H9 (cell line): ENCODE data around the gene IL1RAPL1. TPM values are rescaled to one million over a fixed set of nuclear protein-coding genes. Genes with fewer than 3 reads are reported as not detected.

Experiments used
- DNase-seq: peaks from one replicate; pipeline ENCODE4 v3.0.0-alpha.2; 2017
- H2AFZ ChIP-seq: one replicate; pipeline ENCODE4 v1.6.1; 2013; ENCODE audit warnings: mild to moderate bottlenecking, low read length, control low read depth, moderate library complexity
- H2AK5ac ChIP-seq: 2 replicates; pipeline ENCODE4 v1.6.1; 2013; ENCODE audit warnings: low read length, control low read depth, mixed read lengths; ENCODE audit not compliant: insufficient read length
- H2BK120ac ChIP-seq: one replicate; pipeline ENCODE4 v1.6.1; 2013; ENCODE audit warnings: low read depth, mild to moderate bottlenecking, low read length, control low read depth, inconsistent platforms; ENCODE audit not compliant: poor library complexity, severe bottlenecking
- H2BK12ac ChIP-seq: 2 replicates; pipeline ENCODE4 v1.6.1; 2013; ENCODE audit warnings: low read length, control low read depth, mixed read lengths, low read depth; ENCODE audit not compliant: insufficient read length
- H2BK15ac ChIP-seq: 2 replicates; pipeline ENCODE4 v1.6.1; 2013; ENCODE audit warnings: low read depth, low read length, control low read depth
- H2BK20ac ChIP-seq: one replicate; pipeline ENCODE4 v1.6.1; 2013; ENCODE audit warnings: low read depth, mild to moderate bottlenecking, low read length, control low read depth, inconsistent platforms; ENCODE audit not compliant: poor library complexity, severe bottlenecking
- H2BK5ac ChIP-seq: 2 replicates; pipeline ENCODE4 v1.6.1; 2013; ENCODE audit warnings: low read length, control low read depth, mixed read lengths; ENCODE audit not compliant: insufficient read length
- H3K14ac ChIP-seq: 2 replicates; pipeline ENCODE4 v1.6.1; 2013; ENCODE audit warnings: low read length, control low read depth; ENCODE audit not compliant: insufficient read depth
- H3K18ac ChIP-seq: 2 replicates; pipeline ENCODE4 v1.6.1; 2013; ENCODE audit warnings: low read depth, mild to moderate bottlenecking, mixed read lengths, low read length, control low read depth; ENCODE audit not compliant: insufficient read length
- H3K23ac ChIP-seq: 2 replicates; pipeline ENCODE4 v1.6.1; 2013; ENCODE audit warnings: low read length, control low read depth, mixed read lengths, low read depth; ENCODE audit not compliant: insufficient read length
- H3K23me2 ChIP-seq: 2 replicates; pipeline ENCODE4 v1.6.1; 2013; ENCODE audit warnings: low read depth, mild to moderate bottlenecking, mixed read lengths, low read length, control low read depth; ENCODE audit not compliant: insufficient read length, poor library complexity, severe bottlenecking
- H3K27ac ChIP-seq: 2 replicates; pipeline ENCODE4 v1.5.1; 2013; ENCODE audit warnings: low read length, control low read depth, mixed read lengths, low read depth; ENCODE audit not compliant: insufficient read length
- H3K27me3 ChIP-seq: 2 replicates; pipeline ENCODE4 v1.6.1; 2013; ENCODE audit warnings: low read length, control low read depth, inconsistent platforms; ENCODE audit not compliant: insufficient read depth
- H3K4ac ChIP-seq: 2 replicates; pipeline ENCODE4 v1.6.1; 2013; ENCODE audit warnings: low read depth, mild to moderate bottlenecking, control low read depth, inconsistent platforms, low read length, moderate library complexity
- H3K4me1 ChIP-seq: 2 replicates; pipeline ENCODE4 v1.6.1; 2013; ENCODE audit warnings: low read length, control low read depth, inconsistent platforms; ENCODE audit not compliant: insufficient read depth
- H3K4me2 ChIP-seq: 2 replicates; pipeline ENCODE4 v1.6.1; 2013; ENCODE audit warnings: low read length, control low read depth, mixed read lengths; ENCODE audit not compliant: insufficient read length, insufficient read depth
- H3K56ac ChIP-seq: 2 replicates; pipeline ENCODE4 v1.6.1; 2013; ENCODE audit warnings: low read depth, mild to moderate bottlenecking, mixed read lengths, low read length, control low read depth; ENCODE audit not compliant: insufficient read length
- H3K79me1 ChIP-seq: 2 replicates; pipeline ENCODE4 v1.6.1; 2013; ENCODE audit warnings: low read depth, mild to moderate bottlenecking, moderate library complexity, low read length, control low read depth, inconsistent platforms; ENCODE audit not compliant: insufficient read depth, poor library complexity, severe bottlenecking
- H3K79me2 ChIP-seq: 2 replicates; pipeline ENCODE4 v1.6.1; 2013; ENCODE audit warnings: low read length, control low read depth, inconsistent platforms; ENCODE audit not compliant: insufficient read depth
- H3K9ac ChIP-seq: 2 replicates; pipeline ENCODE4 v1.6.1; 2013; ENCODE audit warnings: low read length, control low read depth, mixed read lengths; ENCODE audit not compliant: insufficient read length; ENCODE audit errors: extremely low read depth
- H3K9me3 ChIP-seq: one replicate; pipeline ENCODE4 v1.6.1; 2013; ENCODE audit warnings: low read depth, low read length, inconsistent platforms; ENCODE audit not compliant: control insufficient read depth
- H3T11ph ChIP-seq: one replicate; pipeline ENCODE4 v1.6.1; 2013; ENCODE audit warnings: mild to moderate bottlenecking, low read length, control low read depth, inconsistent platforms
- H4K20me1 ChIP-seq: one replicate; pipeline ENCODE4 v1.6.1; 2013; ENCODE audit not compliant: control insufficient read depth, insufficient read length, insufficient read depth
- H4K5ac ChIP-seq: 2 replicates; pipeline ENCODE4 v1.6.1; 2013; ENCODE audit warnings: low read depth, mild to moderate bottlenecking, mixed read lengths, low read length, control low read depth; ENCODE audit not compliant: insufficient read length
- H4K8ac ChIP-seq: replicated peaks from 2 replicates; pipeline ENCODE4 v1.6.1; 2013; ENCODE audit warnings: low read length, control low read depth, mixed read lengths, low read depth; ENCODE audit not compliant: insufficient read length
- H4K91ac ChIP-seq: 2 replicates; pipeline ENCODE4 v1.6.1; 2013; ENCODE audit warnings: low read depth, mild to moderate bottlenecking, moderate library complexity, mixed read lengths, low read length, control low read depth; ENCODE audit not compliant: insufficient read length
- H3K27ac Mint-ChIP-seq, 3 experiments: 2 replicates in 2 of 3; 3 replicates in 1 of 3; pipeline ENCODE4 v1.8.0; 2020 to 2021; ENCODE audit warnings: mixed read lengths in 3 of 3, mild to moderate bottlenecking in 1 of 3, moderate library complexity in 1 of 3
- H3K27me3 Mint-ChIP-seq: 2 replicates; pipeline ENCODE4 v1.8.0; 2021; ENCODE audit warnings: low read depth, mild to moderate bottlenecking, moderate library complexity, mixed read lengths
- H3K36me3 Mint-ChIP-seq, 3 experiments: 2 replicates in 2 of 3; 3 replicates in 1 of 3; pipeline ENCODE4 v1.8.0; 2020 to 2021; ENCODE audit warnings: low read depth in 3 of 3, mixed read lengths in 3 of 3; ENCODE audit not compliant: insufficient read depth in 1 of 3
- H3K4me1 Mint-ChIP-seq, 2 experiments: 2 replicates each; pipeline ENCODE4 v1.8.0; 2020; ENCODE audit warnings: mixed read lengths in 2 of 2
- H3K4me3 Mint-ChIP-seq, 2 experiments: 2 replicates in 1 of 2; 3 replicates in 1 of 2; pipeline ENCODE4 v1.8.0; 2020 to 2021; ENCODE audit warnings: mild to moderate bottlenecking in 2 of 2, mixed read lengths in 2 of 2, moderate library complexity in 1 of 2
- H3K9me3 Mint-ChIP-seq, 2 experiments: 2 replicates in 1 of 2; 3 replicates in 1 of 2; pipeline ENCODE4 v1.8.0; 2020; ENCODE audit warnings: mild to moderate bottlenecking in 2 of 2, mixed read lengths in 2 of 2, moderate library complexity in 1 of 2
- WGBS: extraction: QIAGEN DNeasy Blood & Tissue Kit; methylation state at CpG from one replicate; pipeline ENCODE4 v1.1.7; 2013; ENCODE audit warnings: missing lambda C conversion rate, low lambda C conversion rate, mixed read lengths; ENCODE audit not compliant: insufficient read length; ENCODE audit errors: extremely low coverage; 5-methylcytosine and 5-hydroxymethylcytosine counted together
- total RNA-seq: library from RNA; stranded (reverse); gene quantifications from 2 replicates; pipeline ENCODE4 v1.2.1, GENCODE V29; 2021
- TF ChIP-seq, protein P1 (sequence below): fragments of 200-600 bp; sonication (generic); conservative IDR thresholded peaks from 3 replicates; pipeline ENCODE4 v1.8.0; 2021; ENCODE audit warnings: antibody characterized with exemption, mild to moderate bottlenecking

Gene IL1RAPL1
- total RNA-seq, 1 experiment from 2014 or later: 0.31 TPM

GRCh38 chrX:29143356-29143755 is 556.1 kb downstream of the IL1RAPL1 start:
- Histone ChIP-seq H3K4ac (no peak overlapping the region), H3K4me1 (no peaks in the 10 kb centered on the region), H3K4me2 (no peak overlapping the region), H3K14ac (no peak overlapping the region), H3K79me1 (no peaks in the 10 kb centered on the region), H3T11ph (no peak overlapping the region), H3K23ac (no peak overlapping the region), H3K18ac (no peak overlapping the region), H4K8ac (no peak overlapping the region), H2BK12ac (no peak overlapping the region), H3K27me3 (no peaks in the 10 kb centered on the region), H3K23me2 (no peaks in the 10 kb centered on the region), H2BK20ac (no peak overlapping the region), H4K91ac (no peak overlapping the region), H4K5ac (no peak overlapping the region), H3K27ac (no peak overlapping the region), H3K79me2 (no peaks in the 10 kb centered on the region), H3K56ac (no peak overlapping the region), H4K20me1 (no peaks in the 10 kb centered on the region), H2AK5ac (no peak overlapping the region), H3K9ac (no peak overlapping the region), H2BK5ac (no peak overlapping the region), H2BK15ac (no peak overlapping the region), H2BK120ac (no peak overlapping the region), H2AFZ (no peak overlapping the region), H3K9me3 (no peaks in the 10 kb centered on the region)
- peaks cover 6 to 31% of the 10 kb centered on the region in 2 experiments for H3K9me3 Mint-ChIP-seq
- no CpG with 5 or more reads among the region's 5 CpGs for WGBS
- TF ChIP-seq, protein P1, sequence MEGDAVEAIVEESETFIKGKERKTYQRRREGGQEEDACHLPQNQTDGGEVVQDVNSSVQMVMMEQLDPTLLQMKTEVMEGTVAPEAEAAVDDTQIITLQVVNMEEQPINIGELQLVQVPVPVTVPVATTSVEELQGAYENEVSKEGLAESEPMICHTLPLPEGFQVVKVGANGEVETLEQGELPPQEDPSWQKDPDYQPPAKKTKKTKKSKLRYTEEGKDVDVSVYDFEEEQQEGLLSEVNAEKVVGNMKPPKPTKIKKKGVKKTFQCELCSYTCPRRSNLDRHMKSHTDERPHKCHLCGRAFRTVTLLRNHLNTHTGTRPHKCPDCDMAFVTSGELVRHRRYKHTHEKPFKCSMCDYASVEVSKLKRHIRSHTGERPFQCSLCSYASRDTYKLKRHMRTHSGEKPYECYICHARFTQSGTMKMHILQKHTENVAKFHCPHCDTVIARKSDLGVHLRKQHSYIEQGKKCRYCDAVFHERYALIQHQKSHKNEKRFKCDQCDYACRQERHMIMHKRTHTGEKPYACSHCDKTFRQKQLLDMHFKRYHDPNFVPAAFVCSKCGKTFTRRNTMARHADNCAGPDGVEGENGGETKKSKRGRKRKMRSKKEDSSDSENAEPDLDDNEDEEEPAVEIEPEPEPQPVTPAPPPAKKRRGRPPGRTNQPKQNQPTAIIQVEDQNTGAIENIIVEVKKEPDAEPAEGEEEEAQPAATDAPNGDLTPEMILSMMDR: no peak
- no peaks in the 10 kb centered on the region for H3K27me3 Mint-ChIP-seq
- no peaks in the 10 kb centered on the region; a peak in 1 of 7 replicates for H3K36me3 Mint-ChIP-seq
- peaks cover 7% of the 10 kb centered on the region in 2 experiments; a peak in 2 of 4 replicates for H3K4me1 Mint-ChIP-seq
- no peak for DNase-seq
- no peak overlapping the region for H3K27ac Mint-ChIP-seq
- no peak overlapping the region for H3K4me3 Mint-ChIP-seq
